PC-9 (cell line): Measurements from ENCODE around the gene NPTXR. TPM values are rescaled to one million over a fixed set of nuclear protein-coding genes. Genes with fewer than 3 reads are reported as not detected.

ENCODE experiments used
- BruUV-seq: library from RNA; stranded (reverse); fragments of 400-500 nt; replicated peaks from 2 replicates; lab custom pipeline; 2021; lab: Mats Ljungman, UMichigan
- CTCF ChIA-PET: fragments of 300-600 bp; sonication (Branson Sonifier 250); formaldehyde crosslinking; loops from one replicate; lab custom pipeline; 2022; ENCODE audit warnings: antibody characterized with exemption; lab: Charles Lee
- POLR2A ChIA-PET: fragments of 300-600 bp; sonication (Branson Sonifier 250); formaldehyde crosslinking; loops from one replicate; lab custom pipeline; 2022; ENCODE audit warnings: antibody characterized with exemption; ENCODE audit not compliant: unreplicated experiment; lab: Charles Lee
- DNase-seq, 2 experiments: peaks; one replicate each; pipeline versions ENCODE4 v3.0.0 to v3.0.0-alpha.2; 2015 to 2022; ENCODE audit warnings: mixed read lengths in 1 of 2
- H2AFZ ChIP-seq: fragments of 200-600 bp; sonication (generic); 2 replicates; pipeline ENCODE4 v1.8.1; 2017; ENCODE audit warnings: antibody characterized with exemption
- H3F3A ChIP-seq: fragments of 200-600 bp; sonication (generic); 2 replicates; pipeline ENCODE4 v1.8.1; 2017; ENCODE audit warnings: antibody characterized with exemption, mild to moderate bottlenecking, low read depth; ENCODE audit not compliant: insufficient read depth
- H3K27ac ChIP-seq: fragments of 200-600 bp; sonication (generic); 2 replicates; pipeline ENCODE4 v1.6.1; 2016; ENCODE audit warnings: mixed run types
- H3K27me3 ChIP-seq: fragments of 200-600 bp; sonication (generic); 2 replicates; pipeline ENCODE4 v1.6.1; 2016; ENCODE audit warnings: low read depth, mixed run types; ENCODE audit not compliant: insufficient read depth
- H3K36me3 ChIP-seq: fragments of 200-600 bp; sonication (generic); 2 replicates; pipeline ENCODE4 v1.6.1; 2016; ENCODE audit warnings: low read depth, mixed run types
- H3K4me1 ChIP-seq: fragments of 200-600 bp; sonication (generic); replicated peaks from 2 replicates; pipeline ENCODE4 v1.6.1; 2016; ENCODE audit warnings: mixed run types; ENCODE audit not compliant: insufficient read depth
- H3K4me2 ChIP-seq: fragments of 200-600 bp; sonication (generic); 2 replicates; pipeline ENCODE4 v1.6.1; 2017; ENCODE audit warnings: mixed run types
- H3K4me3 ChIP-seq: fragments of 200-600 bp; sonication (generic); 2 replicates; pipeline ENCODE4 v1.6.1; 2016; ENCODE audit warnings: mixed run types
- H3K79me2 ChIP-seq: fragments of 200-600 bp; sonication (generic); 2 replicates; pipeline ENCODE4 v1.6.1; 2017; ENCODE audit warnings: low read depth, mixed run types
- H3K9me2 ChIP-seq: fragments of 200-600 bp; sonication (generic); 2 replicates; pipeline ENCODE4 v1.8.1; 2017; ENCODE audit warnings: mild to moderate bottlenecking; ENCODE audit not compliant: insufficient read depth
- H3K9me3 ChIP-seq: fragments of 200-600 bp; sonication (generic); 2 replicates; pipeline ENCODE4 v1.8.1; 2016; ENCODE audit warnings: low read depth; ENCODE audit not compliant: insufficient read depth
- H4K20me1 ChIP-seq: fragments of 200-600 bp; sonication (generic); 2 replicates; pipeline ENCODE4 v1.8.1; 2017; ENCODE audit not compliant: insufficient read depth
- EZH2 ChIP-seq: fragments of 200-600 bp; sonication (generic); IDR thresholded peaks from 2 replicates; pipeline ENCODE4 v1.8.0; 2017; ENCODE audit warnings: antibody characterized with exemption, low read depth
- intact Hi-C: fragments of 100-400 bp; cut with micrococcal nuclease; formaldehyde crosslinking; loops from one replicate; pipeline ENCODE4 v1.10.0; 2022; ENCODE audit not compliant: unreplicated experiment
- total RNA-seq: library from RNA; stranded (reverse); gene quantifications from 2 replicates; pipeline ENCODE4 v1.2.3, GENCODE V29; 2021
- TF ChIP-seq, protein P1 (sequence below): fragments of 200-600 bp; sonication (generic); conservative IDR thresholded peaks from 2 replicates; pipeline ENCODE4 v1.6.1; 2017; ENCODE audit warnings: mixed run types, antibody characterized with exemption, mild to moderate bottlenecking, moderate library complexity

Gene NPTXR
- total RNA-seq, 1 experiment from 2014 or later = 14.7 TPM

DNA sequence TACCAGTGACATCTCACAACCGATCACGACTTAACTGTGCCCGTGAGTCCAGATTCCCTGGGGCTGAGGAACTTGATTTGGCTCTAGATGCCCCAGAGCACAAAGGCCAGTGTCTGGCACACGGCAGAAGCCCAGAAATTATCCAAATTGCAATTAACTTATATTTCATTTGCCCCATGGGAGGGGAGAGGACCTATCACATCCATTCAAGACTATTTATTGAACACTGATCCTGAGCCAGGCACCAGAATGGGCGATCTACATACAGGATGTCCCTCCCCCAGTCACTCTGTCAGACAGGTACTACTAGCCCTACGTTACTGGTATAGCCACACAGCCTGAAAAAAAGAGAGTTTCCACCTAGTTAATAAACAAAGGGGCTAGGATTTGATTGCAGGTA, 55.0 kb downstream of the NPTXR start:
- H3K9me2 ChIP-seq = no peaks in the 10 kb centered on the region
- ChIA-PET POLR2A (interaction anchor here (0.5 kb wide), 1 partner anchor 456 kb away, joined by 3 read pairs; the partner anchor contains the start of gene PDGFB), CTCF (no interaction called here)
- H3K27ac ChIP-seq = no peak overlapping the region
- H3K79me2 ChIP-seq = peaks cover 14% of the 10 kb centered on the region
- no peak overlapping the region for H2AFZ ChIP-seq
- 0 out of 2 replicates have a peak, but pooled peaks cover 5% of the 10 kb centered on the region for H3K36me3 ChIP-seq
- H3K27me3 ChIP-seq = no peaks in the 10 kb centered on the region
- BruUV-seq = no TSS peak
- H4K20me1 ChIP-seq = no peaks in the 10 kb centered on the region; the same call in 1 of the 2 replicates
- TF ChIP-seq, protein P1, sequence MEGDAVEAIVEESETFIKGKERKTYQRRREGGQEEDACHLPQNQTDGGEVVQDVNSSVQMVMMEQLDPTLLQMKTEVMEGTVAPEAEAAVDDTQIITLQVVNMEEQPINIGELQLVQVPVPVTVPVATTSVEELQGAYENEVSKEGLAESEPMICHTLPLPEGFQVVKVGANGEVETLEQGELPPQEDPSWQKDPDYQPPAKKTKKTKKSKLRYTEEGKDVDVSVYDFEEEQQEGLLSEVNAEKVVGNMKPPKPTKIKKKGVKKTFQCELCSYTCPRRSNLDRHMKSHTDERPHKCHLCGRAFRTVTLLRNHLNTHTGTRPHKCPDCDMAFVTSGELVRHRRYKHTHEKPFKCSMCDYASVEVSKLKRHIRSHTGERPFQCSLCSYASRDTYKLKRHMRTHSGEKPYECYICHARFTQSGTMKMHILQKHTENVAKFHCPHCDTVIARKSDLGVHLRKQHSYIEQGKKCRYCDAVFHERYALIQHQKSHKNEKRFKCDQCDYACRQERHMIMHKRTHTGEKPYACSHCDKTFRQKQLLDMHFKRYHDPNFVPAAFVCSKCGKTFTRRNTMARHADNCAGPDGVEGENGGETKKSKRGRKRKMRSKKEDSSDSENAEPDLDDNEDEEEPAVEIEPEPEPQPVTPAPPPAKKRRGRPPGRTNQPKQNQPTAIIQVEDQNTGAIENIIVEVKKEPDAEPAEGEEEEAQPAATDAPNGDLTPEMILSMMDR = no peak
- TF ChIP-seq EZH2 = no peak
- DNase-seq = no peak
- H3K4me2 ChIP-seq = no peak overlapping the region
- H3K4me1 ChIP-seq = peaks cover 21% of the 10 kb centered on the region
- H3K9me3 ChIP-seq = no peaks in the 10 kb centered on the region
- peaks cover 16% of the 10 kb centered on the region; the same call in 1 of the 2 replicates for H3F3A ChIP-seq
- intact Hi-C loops = no loop called here
- H3K4me3 ChIP-seq = no peak overlapping the region

DNA sequence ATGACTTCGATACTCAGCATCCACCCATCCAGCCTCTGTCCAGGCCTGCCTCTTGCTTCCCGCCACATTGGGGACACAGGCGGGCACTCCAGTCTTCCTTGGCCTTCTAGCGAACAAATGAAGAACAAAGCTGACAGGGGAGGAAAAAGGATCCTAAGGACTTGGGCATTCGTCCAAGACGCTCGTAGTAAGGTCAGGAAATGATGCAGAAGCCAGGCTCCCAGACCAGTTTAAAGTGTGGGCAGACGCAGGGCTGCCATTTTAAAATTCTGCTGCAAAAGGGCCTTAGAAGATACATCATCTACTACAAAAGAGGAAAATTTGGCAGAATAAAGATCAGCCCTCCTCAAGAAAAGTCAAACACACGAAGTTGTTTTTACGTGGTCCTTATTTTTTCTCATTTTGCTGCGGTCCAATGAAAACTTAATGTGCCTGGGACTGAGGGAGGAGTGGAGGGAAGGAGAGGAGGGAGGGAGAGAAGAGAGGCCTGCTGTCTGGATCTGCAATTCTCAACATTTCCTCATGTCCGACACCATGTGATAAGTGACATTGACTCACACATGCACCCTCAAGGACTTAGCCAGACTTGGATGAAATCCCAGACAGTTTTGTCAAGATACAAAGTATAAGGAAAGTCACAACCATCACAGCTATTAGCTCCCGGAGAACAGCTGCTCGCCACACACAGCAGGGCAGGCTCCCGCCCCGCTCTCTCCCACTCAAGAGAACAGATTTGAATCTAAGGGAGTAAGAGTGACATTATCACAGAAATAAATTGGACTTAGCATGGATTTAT, 55.6 kb downstream of the NPTXR start:
- H3K4me1 ChIP-seq = peaks cover 19% of the 10 kb centered on the region
- H2AFZ ChIP-seq = no peak overlapping the region
- BruUV-seq = no TSS peak
- H3K36me3 ChIP-seq = 0 out of 2 replicates have a peak, but pooled peaks cover 5% of the 10 kb centered on the region
- H4K20me1 ChIP-seq = no peaks in the 10 kb centered on the region; the same call in 1 of the 2 replicates
- no peak for DNase-seq
- H3F3A ChIP-seq = peaks cover 16% of the 10 kb centered on the region; the same call in 1 of the 2 replicates
- intact Hi-C loops = no loop called here
- H3K9me3 ChIP-seq = no peaks in the 10 kb centered on the region
- no peaks in the 10 kb centered on the region for H3K9me2 ChIP-seq
- ChIA-PET CTCF (no interaction called here), POLR2A (interaction anchor here (0.5 kb wide), 1 partner anchor 457 kb away, joined by 3 read pairs; the partner anchor contains the start of gene PDGFB)
- no peak overlapping the region for H3K4me2 ChIP-seq
- H3K27me3 ChIP-seq = no peaks in the 10 kb centered on the region
- TF ChIP-seq, protein P1 = no peak
- no peak for TF ChIP-seq EZH2
- H3K27ac ChIP-seq = no peak overlapping the region
- no peak overlapping the region for H3K4me3 ChIP-seq
- H3K79me2 ChIP-seq = peaks cover 10% of the 10 kb centered on the region

DNA sequence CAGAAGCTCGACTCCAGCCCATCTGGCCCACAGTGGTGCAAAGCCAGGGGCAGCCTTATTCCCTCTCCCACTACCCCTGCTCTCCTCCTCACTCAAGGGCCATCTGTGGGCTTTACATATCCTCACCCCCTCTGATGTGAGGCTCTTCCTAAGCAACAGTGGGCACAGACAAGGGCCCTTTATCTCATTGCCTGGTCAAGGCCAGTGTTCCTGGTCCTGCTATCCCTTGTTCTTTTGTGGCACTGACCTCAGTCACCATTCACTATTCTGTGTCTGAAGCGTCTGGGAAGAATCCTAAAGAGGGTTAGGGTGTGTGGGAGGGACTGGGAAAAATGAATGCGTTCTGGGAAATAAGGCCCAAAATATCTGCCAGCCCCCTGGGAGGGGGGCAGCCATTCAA, 57.2 kb downstream of the NPTXR start:
- ChIA-PET POLR2A (no interaction called here), CTCF (no interaction called here)
- intact Hi-C loops = no loop called here
- Histone ChIP-seq H4K20me1 (no peaks in the 10 kb centered on the region; the same call in 1 of the 2 replicates), H3K4me1 (0 out of 2 replicates have a peak, but pooled peaks cover 10% of the 10 kb centered on the region), H3K4me3 (no peak overlapping the region), H3K27me3 (no peaks in the 10 kb centered on the region), H3F3A (peaks cover 8% of the 10 kb centered on the region; the same call in 1 of the 2 replicates), H2AFZ (no peak overlapping the region), H3K4me2 (no peak overlapping the region), H3K27ac (no peak overlapping the region), H3K9me3 (no peaks in the 10 kb centered on the region), H3K36me3 (0 out of 2 replicates have a peak, but pooled peaks cover 5% of the 10 kb centered on the region), H3K9me2 (no peaks in the 10 kb centered on the region), H3K79me2 (no peaks in the 10 kb centered on the region)
- no peak for TF ChIP-seq EZH2
- TF ChIP-seq, protein P1 = no peak
- no TSS peak for BruUV-seq
- DNase-seq = no peak
